ENCODE measurements around the gene RNLS.

The RNLS gene

DNA sequence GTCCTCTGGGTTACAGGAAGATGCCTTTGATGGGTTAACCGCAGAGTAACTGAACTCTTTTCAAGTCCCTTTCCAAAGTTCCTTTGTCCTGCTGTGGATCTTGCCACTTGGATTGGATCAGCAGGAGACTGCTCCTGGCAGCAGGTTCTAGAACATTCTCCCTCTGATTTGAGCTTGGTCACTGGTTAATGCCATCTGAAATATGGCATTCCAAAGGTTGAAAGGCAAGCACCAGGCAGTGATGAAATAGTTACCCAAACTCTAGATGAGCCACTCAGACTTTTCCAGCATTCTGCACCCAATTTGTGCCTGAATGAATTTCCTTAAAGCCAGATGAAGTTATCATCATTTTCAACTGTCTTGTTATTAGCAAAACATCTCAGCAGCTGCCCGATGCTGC, 343.9 kb downstream of the RNLS start:
- Histone ChIP-seq H3K4me1 (ENCODE audit: control insufficient read depth, insufficient read depth, low read length) (0 out of 2 replicates have a peak, but pooled peaks cover 5% of the 10 kb centered on the region), H3K27me3 (ENCODE audit: control insufficient read depth, insufficient read depth, low read length) (no peaks in the 10 kb centered on the region), H3K9ac (ENCODE audit: low read depth, low read length) (no peak overlapping the region), H3K27ac (ENCODE audit: low read depth, low read length) (no peak overlapping the region), H3K4me3 (ENCODE audit: low read depth, low read length) (no peak overlapping the region), H3K36me3 (ENCODE audit: control insufficient read depth, insufficient read depth, low read length) (no peaks in the 10 kb centered on the region), H3K9me3 (ENCODE audit: control insufficient read depth, insufficient read depth, low read length) (no peaks in the 10 kb centered on the region)

DNA sequence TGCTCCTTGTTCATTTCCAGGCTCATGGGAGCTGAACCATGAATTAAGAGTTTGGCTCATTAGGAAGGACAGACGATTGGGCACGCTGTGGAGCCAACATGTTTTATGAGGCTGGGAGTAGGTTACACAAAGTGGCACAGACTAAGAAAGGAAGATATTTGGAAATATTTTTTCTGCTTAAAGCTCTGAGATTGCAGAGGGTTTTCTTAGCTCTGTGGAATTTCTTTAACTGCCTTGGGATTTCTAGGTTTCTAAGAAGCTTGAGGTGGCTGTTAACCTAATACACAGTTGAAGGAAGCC, 344.6 kb downstream of the RNLS start:
- Histone ChIP-seq H3K27ac (ENCODE audit: low read depth, low read length) (no peak overlapping the region), H3K4me1 (ENCODE audit: control insufficient read depth, insufficient read depth, low read length) (0 out of 2 replicates have a peak, but pooled peaks cover 8% of the 10 kb centered on the region), H3K9ac (ENCODE audit: low read depth, low read length) (no peak overlapping the region)

DNA sequence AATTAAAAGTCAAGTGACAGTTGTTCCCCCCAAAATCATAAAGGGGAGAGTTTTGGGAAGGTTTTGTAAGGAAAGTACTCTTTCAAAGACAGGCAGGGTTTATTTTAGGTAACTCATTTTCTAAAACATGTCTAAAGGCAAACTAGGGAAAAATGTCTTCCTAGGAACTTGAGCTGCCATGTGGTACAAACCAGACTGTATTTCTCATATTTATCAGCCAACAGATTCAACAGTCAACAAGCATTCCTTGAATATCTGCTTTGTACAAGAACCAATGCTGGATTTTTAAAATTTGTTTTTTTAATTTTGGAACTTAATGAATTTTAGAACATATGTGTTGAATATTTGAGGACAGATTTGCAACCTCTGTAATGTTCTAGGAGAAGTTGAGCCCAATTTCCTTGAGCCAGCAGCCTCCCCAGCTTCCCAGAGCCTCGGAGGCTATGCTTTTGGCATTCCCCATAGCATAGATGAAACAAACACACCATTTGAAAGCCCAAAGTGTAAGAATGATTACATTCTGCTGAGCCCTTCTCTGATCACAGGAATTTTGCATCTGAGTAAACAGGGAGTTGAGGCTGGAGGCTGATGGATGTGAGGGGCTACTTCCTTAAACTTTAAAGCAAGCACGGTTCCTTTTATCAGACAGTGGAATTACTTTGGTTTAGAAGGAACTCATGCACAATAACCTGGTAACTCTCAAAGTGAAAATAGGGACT, 345.1 kb downstream of the RNLS start:
- H3K4me1 ChIP-seq (ENCODE audit: control insufficient read depth, insufficient read depth, low read length): 0 out of 2 replicates have a peak, but pooled peaks cover 8% of the 10 kb centered on the region
- no peak overlapping the region for H3K27ac ChIP-seq (ENCODE audit: low read depth, low read length)
- no peaks in the 10 kb centered on the region for H3K36me3 ChIP-seq (ENCODE audit: control insufficient read depth, insufficient read depth, low read length)

More for the DNA sequence above, 344.6 kb downstream of the RNLS start:
- Histone ChIP-seq H3K4me3 (ENCODE audit: low read depth, low read length) (no peak overlapping the region), H3K27me3 (ENCODE audit: control insufficient read depth, insufficient read depth, low read length) (no peaks in the 10 kb centered on the region), H3K9me3 (ENCODE audit: control insufficient read depth, insufficient read depth, low read length) (no peaks in the 10 kb centered on the region), H3K36me3 (ENCODE audit: control insufficient read depth, insufficient read depth, low read length) (no peaks in the 10 kb centered on the region)

DNA sequence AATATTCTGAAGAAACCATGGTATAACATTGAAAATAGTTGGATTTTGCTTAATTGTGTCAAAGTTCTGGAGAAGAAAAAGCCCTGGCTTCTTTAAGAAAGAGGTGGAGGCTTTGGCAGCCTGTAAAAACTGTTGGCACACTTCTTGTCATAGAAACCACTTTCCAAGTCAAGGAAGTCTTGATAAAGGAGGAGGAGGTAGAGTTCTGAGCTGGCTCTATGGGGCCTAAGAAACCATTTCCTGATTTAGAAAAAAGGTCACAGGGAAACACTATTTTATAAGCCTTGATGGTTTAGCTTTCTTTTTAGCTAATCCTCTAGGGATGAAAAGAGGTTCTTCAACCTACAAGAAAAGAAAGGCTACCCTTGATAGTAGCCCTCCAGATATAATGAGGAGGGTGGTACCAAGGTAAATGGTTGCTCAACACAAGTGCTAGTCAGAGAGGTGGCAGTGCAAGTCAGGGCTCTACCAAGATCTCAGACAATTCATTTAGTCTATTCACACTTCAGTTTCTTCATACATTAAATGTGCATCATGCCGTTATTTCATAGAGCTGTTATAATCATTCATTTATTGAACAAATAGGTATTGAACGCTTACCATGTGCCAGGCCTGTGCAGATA, 346.9 kb downstream of the RNLS start:
- Histone ChIP-seq H3K27ac (ENCODE audit: low read depth, low read length) (no peak overlapping the region), H3K27me3 (ENCODE audit: control insufficient read depth, insufficient read depth, low read length) (no peaks in the 10 kb centered on the region), H3K9me3 (ENCODE audit: control insufficient read depth, insufficient read depth, low read length) (no peaks in the 10 kb centered on the region), H3K9ac (ENCODE audit: low read depth, low read length) (no peak overlapping the region), H3K4me1 (ENCODE audit: control insufficient read depth, insufficient read depth, low read length) (0 out of 2 replicates have a peak, but pooled peaks cover 8% of the 10 kb centered on the region), H3K4me3 (ENCODE audit: low read depth, low read length) (no peak overlapping the region), H3K36me3 (ENCODE audit: control insufficient read depth, insufficient read depth, low read length) (no peaks in the 10 kb centered on the region)

More for the DNA sequence above, 345.1 kb downstream of the RNLS start:
- no peak overlapping the region for H3K4me3 ChIP-seq (ENCODE audit: low read depth, low read length)
- no peak overlapping the region for H3K9ac ChIP-seq (ENCODE audit: low read depth, low read length)
- no peaks in the 10 kb centered on the region for H3K9me3 ChIP-seq (ENCODE audit: control insufficient read depth, insufficient read depth, low read length)
- no peaks in the 10 kb centered on the region for H3K27me3 ChIP-seq (ENCODE audit: control insufficient read depth, insufficient read depth, low read length)

DNA sequence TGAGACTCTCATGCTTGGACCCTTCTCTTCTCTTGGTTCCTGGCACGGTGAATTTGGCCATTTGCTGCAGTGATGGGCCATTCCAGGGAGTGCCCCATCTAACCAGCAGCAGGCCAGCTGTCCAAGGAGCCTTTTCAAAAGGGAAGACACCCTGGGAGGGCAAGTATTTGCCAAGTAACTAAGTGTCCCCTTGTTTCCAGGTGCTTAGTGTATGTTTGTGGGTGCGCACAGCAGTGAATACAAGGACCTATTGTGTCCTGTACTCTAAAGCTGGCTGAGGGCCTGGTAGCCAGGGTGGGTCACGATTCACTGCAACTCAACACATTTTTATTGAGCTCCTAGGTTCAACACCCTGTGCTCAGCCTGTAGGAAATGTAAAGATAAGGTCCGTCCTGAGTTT, 348.8 kb downstream of the RNLS start:
- H3K9ac ChIP-seq (ENCODE audit: low read depth, low read length): no peak overlapping the region
- no peak overlapping the region for H3K4me3 ChIP-seq (ENCODE audit: low read depth, low read length)
- no peak overlapping the region for H3K27ac ChIP-seq (ENCODE audit: low read depth, low read length)
- no peaks in the 10 kb centered on the region for H3K27me3 ChIP-seq (ENCODE audit: control insufficient read depth, insufficient read depth, low read length)
- no peaks in the 10 kb centered on the region for H3K36me3 ChIP-seq (ENCODE audit: control insufficient read depth, insufficient read depth, low read length)
- H3K4me1 ChIP-seq (ENCODE audit: control insufficient read depth, insufficient read depth, low read length): 0 out of 2 replicates have a peak, but pooled peaks cover 8% of the 10 kb centered on the region
- H3K9me3 ChIP-seq (ENCODE audit: control insufficient read depth, insufficient read depth, low read length): no peaks in the 10 kb centered on the region

DNA sequence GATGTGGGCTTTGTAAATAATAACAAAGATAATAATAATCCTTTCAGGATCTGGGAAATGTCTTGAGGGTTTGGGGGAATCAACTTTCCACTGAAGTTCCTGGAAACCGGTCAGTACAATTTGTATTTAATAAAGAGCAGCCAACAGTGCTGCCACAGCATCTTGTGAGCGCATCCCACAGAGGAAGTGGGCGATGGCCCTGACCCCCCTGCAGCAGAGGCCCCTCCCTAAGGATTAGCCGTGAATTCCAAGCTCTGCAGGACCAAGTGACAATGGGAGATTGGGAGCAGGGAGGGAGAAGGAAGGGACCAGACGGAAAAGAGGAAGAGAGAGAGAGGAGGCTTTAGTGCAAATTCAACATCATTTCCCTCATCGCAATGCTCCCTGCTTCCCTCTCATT, 349.2 kb downstream of the RNLS start:
- no peaks in the 10 kb centered on the region for H3K9me3 ChIP-seq (ENCODE audit: control insufficient read depth, insufficient read depth, low read length)
- H3K27me3 ChIP-seq (ENCODE audit: control insufficient read depth, insufficient read depth, low read length): no peaks in the 10 kb centered on the region
- 0 out of 2 replicates have a peak, but pooled peaks cover 8% of the 10 kb centered on the region for H3K4me1 ChIP-seq (ENCODE audit: control insufficient read depth, insufficient read depth, low read length)
- no peak overlapping the region for H3K4me3 ChIP-seq (ENCODE audit: low read depth, low read length)
- no peak overlapping the region for H3K27ac ChIP-seq (ENCODE audit: low read depth, low read length)
- H3K36me3 ChIP-seq (ENCODE audit: control insufficient read depth, insufficient read depth, low read length): no peaks in the 10 kb centered on the region
- no peak overlapping the region for H3K9ac ChIP-seq (ENCODE audit: low read depth, low read length)

DNA sequence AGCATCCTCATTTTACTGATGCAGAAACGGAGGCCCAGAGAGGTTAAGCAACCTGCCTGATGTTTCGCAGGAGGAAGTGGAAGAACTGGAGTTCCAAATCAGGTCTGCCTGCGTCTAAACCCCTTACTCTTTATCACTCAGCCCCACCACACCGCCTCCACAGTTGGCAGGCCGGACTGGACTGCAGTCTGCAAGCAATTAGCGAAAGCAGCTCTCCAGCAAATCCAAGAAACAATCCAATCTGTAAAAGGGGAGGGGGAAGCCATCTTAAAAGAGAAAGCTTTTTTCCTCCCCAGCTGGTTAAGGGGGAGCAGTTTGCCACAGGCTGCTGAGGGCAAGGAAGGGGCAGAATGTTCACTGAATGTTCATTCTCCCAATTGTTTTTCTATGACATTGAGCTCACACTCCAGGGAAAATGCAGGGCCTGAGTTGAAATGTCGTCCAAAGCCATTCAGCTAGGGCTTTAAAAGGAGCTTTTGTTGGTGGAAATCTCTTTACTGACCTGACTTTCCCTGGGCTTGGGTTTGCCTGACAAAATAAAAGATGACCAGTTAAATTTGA, 350.1 kb downstream of the RNLS start:
- H3K4me3 ChIP-seq (ENCODE audit: low read depth, low read length): no peak overlapping the region
- H3K9ac ChIP-seq (ENCODE audit: low read depth, low read length): no peak overlapping the region
- no peaks in the 10 kb centered on the region for H3K9me3 ChIP-seq (ENCODE audit: control insufficient read depth, insufficient read depth, low read length)
- no peak overlapping the region for H3K27ac ChIP-seq (ENCODE audit: low read depth, low read length)
- 0 out of 2 replicates have a peak, but pooled peaks cover 8% of the 10 kb centered on the region for H3K4me1 ChIP-seq (ENCODE audit: control insufficient read depth, insufficient read depth, low read length)
- no peaks in the 10 kb centered on the region for H3K27me3 ChIP-seq (ENCODE audit: control insufficient read depth, insufficient read depth, low read length)
- no peaks in the 10 kb centered on the region for H3K36me3 ChIP-seq (ENCODE audit: control insufficient read depth, insufficient read depth, low read length)

DNA sequence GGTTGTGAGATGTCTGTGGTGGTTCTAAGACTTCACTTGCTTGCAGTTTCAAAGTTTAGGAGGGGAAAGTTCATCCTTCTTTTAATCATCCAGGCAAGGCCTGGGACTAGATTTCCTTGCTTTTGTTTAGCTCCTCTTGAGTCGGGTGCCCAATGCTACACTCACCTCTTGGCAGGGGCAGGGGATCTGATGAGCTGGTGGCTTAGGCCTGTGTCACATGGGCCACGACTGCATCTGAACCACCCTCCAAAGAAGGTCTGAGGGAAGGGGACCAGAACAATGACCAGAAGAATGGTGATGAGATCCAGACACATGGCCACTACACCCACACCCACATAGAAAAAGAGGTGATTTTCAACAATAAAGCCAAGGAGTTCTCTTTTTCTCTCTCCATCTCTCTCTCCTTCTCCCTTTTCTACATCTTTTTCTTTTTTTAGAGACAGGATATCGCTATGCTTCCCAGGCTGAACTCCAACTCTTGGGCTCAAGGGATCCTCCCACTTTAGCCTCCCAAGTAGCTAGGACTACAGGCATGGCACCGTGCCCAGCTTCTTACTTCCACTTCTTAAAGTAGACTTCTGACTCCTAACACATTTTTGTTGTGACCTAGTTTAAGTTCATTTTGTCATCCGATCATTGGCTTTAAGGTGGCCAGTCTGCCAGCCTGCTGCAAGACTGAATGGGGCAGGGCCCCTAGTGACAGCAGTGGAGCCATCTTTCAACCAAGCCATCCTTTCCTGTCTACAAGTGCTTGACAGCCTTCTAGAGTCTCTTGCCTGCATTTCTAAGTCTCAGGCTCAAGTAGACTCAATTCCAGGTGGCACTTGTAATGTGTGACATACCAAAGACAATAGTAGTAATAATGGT, 350.9 kb downstream of the RNLS start:
- Histone ChIP-seq H3K27me3 (ENCODE audit: control insufficient read depth, insufficient read depth, low read length) (no peaks in the 10 kb centered on the region), H3K4me3 (ENCODE audit: low read depth, low read length) (no peak overlapping the region), H3K9ac (ENCODE audit: low read depth, low read length) (no peak overlapping the region), H3K9me3 (ENCODE audit: control insufficient read depth, insufficient read depth, low read length) (no peaks in the 10 kb centered on the region), H3K27ac (ENCODE audit: low read depth, low read length) (no peak overlapping the region), H3K4me1 (ENCODE audit: control insufficient read depth, insufficient read depth, low read length) (0 out of 2 replicates have a peak, but pooled peaks cover 8% of the 10 kb centered on the region), H3K36me3 (ENCODE audit: control insufficient read depth, insufficient read depth, low read length) (no peaks in the 10 kb centered on the region)

DNA sequence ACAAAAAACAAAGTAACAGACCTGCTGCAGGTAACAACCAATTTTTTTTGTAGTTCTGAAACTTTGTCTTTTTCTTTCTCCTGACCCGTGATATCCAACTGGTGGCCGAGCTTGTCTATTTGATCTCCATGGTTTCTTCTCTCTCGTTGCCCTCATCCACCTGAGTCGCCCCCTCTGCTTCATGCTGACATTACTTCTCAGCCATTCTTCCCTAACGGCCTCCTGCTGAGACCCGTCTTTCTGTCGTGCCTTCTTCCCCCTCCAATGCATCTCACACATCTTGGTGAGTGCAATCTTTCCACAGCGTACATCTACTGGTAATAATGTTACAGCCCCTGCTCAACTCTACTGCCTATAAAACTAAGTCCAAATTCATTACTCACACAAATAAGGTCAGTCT, 352.9 kb downstream of the RNLS start:
- Histone ChIP-seq H3K9me3 (ENCODE audit: control insufficient read depth, insufficient read depth, low read length) (no peaks in the 10 kb centered on the region), H3K36me3 (ENCODE audit: control insufficient read depth, insufficient read depth, low read length) (no peaks in the 10 kb centered on the region), H3K9ac (ENCODE audit: low read depth, low read length) (no peak overlapping the region), H3K27me3 (ENCODE audit: control insufficient read depth, insufficient read depth, low read length) (no peaks in the 10 kb centered on the region), H3K27ac (ENCODE audit: low read depth, low read length) (no peak overlapping the region), H3K4me1 (ENCODE audit: control insufficient read depth, insufficient read depth, low read length) (0 out of 2 replicates have a peak, but pooled peaks cover 8% of the 10 kb centered on the region), H3K4me3 (ENCODE audit: low read depth, low read length) (no peak overlapping the region)

DNA sequence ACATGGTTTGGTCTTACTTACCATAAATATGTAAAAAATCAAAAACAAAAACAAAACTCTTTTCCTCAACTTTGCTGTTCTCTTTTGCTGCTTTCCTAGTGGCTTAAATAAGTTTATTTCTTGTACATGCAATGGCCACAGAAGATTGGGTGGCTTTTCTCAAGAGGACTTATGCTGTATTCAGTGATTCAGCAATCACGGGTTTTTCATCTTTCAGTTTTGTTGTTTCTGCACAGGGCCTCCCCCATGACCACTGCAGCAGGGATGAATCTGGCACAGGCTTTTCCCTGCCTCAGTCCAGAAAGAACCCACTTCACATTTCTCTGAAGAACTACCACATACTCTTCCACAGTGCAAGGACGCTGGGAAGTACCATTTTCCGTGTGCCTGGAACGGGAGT, 355.0 kb downstream of the RNLS start:
- Histone ChIP-seq H3K27me3 (ENCODE audit: control insufficient read depth, insufficient read depth, low read length) (no peaks in the 10 kb centered on the region), H3K36me3 (ENCODE audit: control insufficient read depth, insufficient read depth, low read length) (no peaks in the 10 kb centered on the region), H3K4me3 (ENCODE audit: low read depth, low read length) (no peak overlapping the region), H3K9me3 (ENCODE audit: control insufficient read depth, insufficient read depth, low read length) (no peaks in the 10 kb centered on the region), H3K4me1 (ENCODE audit: control insufficient read depth, insufficient read depth, low read length) (no peaks in the 10 kb centered on the region), H3K27ac (ENCODE audit: low read depth, low read length) (no peak overlapping the region), H3K9ac (ENCODE audit: low read depth, low read length) (no peak overlapping the region)

Measured in HUES48 (cell line).